HG03460 (cell line): ENCODE measurements around the gene MAP2K4.
"Not testable (repeated sequence)": the region's sequence is repeated elsewhere in the genome, so short reads cannot be mapped to it uniquely, and the experiment has no call there.

Source experiments
- ATAC-seq: cut with Tn5 transposase; IDR thresholded peaks from one replicate; pipeline ENCODE4 v1.9.1; 2021; ENCODE audit not compliant: unreplicated experiment

Gene MAP2K4

DNA sequence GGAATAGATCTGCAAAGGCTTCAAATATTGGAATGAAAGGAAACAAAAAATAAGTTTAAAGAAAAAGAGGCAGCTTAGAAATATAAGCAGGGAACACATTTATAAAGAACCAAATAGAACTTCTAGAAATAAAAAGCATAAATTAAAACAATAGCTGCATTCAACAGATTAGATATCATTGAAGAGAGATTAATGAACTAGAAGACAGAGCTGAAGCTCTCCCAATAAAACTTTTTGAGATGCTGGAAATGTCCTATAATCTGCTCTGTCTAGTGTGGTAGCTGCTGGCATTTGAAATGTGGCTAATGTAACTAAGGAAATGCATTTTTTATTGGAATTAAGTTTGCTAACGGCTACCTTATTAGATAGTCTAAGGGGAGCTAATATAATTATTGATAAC, 115.6 kb downstream of the MAP2K4 start:
- no peak for ATAC-seq

DNA sequence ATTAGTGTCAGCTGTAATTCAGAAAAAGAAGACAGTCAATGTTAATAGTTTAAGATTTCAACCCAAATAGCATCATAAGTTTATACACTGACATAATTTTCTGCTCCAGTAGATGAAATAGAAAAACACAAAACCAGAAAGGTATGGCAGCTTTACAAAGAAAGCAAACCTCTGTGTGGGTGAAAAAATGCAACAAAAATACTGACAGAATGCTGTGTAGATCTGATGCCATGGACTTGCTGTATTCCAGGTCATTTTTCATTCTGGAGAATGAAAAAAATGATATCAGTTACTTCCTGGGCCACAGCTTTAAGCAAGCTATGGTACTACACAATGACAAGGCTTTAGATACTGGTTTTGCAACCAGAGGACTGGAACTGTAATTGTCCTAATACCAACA, 116.0 kb downstream of the MAP2K4 start:
- ATAC-seq: no peak

DNA sequence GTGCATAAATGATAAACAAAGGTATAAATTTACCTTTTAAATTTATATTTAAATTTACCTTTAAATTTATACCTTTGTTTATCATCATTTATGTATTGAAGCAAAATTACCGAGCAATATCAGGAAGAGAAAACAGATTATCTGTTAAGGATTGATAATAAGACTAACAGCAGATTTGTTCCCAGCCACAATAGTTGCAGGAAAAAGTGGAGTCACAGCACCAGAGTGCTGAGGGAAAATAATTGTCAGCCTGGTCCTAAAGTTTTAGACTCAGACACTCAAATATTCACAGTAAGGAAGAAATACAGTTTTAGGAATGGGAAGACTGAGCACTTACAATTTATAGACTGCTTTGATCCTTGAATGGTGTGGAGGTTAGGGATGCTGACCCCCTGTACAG, 117.2 kb downstream of the MAP2K4 start:
- ATAC-seq: no peak

DNA sequence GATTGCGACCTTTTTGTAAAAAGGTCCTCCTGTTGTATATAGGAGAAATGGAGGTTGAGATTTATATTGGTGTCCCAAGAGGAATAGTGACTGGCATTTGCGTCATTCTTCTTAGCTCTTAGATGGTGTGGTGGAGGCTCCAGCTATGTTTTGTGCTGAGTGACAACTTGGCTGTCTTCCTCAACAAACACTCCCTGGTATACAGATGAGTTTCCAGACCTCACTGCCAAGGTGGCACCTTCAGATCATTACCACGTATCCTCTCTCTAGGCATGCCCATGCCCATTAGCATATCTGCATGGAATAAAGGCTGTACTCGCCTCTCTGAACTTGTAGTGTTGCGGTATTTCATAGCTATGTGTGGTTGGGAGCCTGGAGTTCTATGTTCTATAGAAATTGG, 120.0 kb downstream of the MAP2K4 start:
- ATAC-seq: no peak

DNA sequence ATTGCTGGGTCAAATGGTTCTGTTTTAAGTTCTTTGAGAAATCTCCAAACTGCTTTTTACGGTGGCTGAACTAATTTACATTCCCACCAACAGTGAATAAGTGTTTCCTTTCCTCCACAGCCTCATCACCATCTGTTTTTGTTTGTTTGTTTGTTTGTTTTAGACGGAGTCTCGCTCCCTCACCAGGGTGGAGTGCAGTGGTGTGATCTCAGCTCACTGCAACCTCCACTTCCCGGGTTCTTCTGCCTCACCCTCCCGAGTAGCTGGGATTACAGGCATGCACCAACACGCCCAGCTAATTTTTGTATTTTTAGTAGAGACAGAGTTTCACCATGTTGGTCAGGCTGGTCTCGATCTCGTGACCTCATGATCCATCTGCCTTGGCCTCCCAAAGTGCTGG, 141.5 kb downstream of the MAP2K4 start:
- ATAC-seq: not testable (repeated sequence)

DNA sequence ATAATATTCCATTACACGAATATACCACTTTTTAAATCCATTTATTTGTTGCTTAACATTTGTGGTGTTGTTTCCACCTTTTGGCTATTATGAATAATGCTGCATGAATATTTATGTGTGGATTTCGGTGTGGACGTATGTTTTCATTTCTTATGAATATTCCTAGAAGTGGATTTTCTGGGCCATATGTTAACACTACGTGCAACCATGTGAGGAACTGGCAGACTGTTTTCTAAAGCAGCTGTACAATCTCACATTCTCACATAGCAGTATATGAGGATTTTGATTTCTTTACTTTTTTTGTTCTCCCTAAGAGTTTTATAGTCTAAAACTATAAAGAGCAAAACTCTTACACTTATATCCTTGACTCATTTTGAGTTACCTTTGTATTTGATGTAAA, 143.4 kb downstream of the MAP2K4 start:
- ATAC-seq: no peak

DNA sequence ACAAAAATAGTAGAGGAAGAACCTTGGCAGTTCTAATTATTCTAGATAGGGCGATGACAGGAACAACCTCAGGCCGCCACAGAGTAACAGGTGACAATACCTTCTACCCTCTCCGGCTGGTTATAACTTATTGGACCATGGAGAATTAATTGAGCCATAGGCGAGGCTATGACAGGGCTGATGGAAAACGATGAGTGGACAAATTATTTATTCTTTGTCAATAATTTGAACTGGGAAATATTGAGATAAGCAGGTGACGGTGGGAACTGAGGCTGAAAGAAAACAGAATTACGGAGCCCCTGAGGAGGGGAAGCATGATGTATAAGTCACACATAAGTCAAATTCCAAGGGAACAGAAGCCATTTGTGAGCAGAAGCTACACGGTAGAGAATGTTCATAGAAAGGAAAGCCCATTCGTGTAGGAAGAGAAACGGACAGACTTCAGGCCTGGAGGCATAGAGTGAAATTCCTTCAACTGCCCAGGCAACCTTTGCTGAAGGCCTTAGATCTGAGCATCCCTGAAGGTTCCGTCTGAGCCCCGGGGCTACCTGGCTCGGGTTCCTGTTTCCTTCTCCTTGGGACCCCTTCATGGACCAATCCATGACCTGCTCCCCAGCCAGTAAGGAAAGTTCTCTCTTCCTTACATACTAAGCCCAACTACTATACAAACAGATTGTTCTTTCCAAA, 158.1 kb downstream of the MAP2K4 start:
- ATAC-seq: no peak

DNA sequence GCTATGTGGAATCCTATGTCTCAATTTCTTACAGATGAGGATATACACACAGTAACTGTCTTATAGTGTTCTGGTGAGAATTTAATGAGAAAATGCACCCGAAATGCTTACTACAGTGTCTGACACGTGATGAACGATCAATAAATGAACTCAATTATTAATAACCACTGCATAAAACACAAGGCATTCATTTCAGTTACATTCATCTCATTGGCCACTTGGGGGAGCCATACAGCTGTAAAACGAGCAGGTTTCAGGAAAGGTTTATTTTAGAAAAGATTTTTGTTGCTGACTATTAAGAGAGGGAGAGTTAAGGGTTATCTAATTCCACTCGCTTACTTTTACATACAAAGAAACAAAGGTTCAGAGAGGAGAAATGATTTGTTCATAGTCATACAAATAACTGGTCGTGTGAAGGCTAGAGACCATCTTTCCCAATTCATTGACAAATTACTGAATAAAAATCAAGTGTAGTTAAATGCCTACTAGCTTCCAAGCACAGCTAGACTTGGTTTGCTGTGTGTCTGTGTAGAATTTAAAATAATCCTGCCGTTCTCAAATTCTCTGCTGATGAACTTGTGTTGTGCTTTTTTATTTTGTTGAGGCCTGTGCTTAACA, 160.1 kb downstream of the MAP2K4 start:
- no peak for ATAC-seq

DNA sequence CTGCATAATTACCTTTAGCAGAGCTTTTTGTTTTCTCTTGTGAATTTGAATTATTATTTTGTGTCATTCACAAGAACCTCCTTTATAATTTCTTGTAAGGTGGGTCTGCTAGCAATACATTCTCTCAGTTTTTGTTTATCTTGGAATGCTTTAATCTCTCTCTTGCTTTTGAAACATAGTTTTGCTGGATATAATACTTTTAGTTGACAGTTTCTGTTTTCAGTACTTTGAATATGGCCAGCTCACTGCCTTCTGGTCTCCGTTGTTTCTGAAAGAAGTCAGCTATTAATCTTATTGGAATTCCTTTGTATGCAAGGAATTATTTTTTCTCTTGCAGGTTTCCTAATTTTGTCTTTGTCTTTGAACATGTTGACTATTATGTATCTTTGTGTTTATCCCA, 167.0 kb downstream of the MAP2K4 start:
- ATAC-seq: no peak

DNA sequence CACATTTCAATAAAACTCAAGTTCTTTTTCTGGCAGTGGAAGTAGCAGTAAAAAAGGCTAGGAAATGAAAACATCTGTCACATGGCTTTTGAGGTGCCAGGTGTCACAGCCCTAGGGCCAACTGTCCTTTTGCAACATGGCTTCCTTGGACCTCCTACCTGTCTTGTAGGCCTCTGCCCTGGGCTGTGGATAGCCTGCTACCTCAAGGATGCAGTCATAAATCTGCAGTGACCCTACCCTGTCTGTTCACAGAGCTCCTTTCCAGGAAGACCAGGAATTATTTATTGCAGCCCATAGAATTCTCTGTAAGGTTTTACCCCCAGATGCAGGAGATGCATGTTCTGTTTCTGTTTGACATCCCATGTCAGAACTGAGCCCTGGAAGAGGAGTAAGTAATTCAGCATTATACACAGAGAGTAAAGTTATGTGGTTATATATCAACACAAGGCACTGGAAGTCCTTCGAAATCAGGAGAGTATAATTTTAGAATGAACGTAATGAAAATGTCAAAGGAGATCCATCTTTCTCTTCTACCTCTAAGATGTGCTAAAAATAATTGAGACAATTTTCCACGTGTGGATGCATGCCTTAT, 172.6 kb downstream of the MAP2K4 start:
- ATAC-seq: no peak
